IPS-NIHi11 (cell line): Measurements from ENCODE around the gene ZCCHC24.

ENCODE experiments used
- DNase-seq: peaks from one replicate; pipeline ENCODE4 v3.0.0; 2012; ENCODE audit warnings: mixed read lengths, low spot score

ZCCHC24 gene

GRCh38 chr10:79383974-79384606 lies 61.3 kb downstream of the ZCCHC24 start:
- DNase-seq, result no peak

DNA sequence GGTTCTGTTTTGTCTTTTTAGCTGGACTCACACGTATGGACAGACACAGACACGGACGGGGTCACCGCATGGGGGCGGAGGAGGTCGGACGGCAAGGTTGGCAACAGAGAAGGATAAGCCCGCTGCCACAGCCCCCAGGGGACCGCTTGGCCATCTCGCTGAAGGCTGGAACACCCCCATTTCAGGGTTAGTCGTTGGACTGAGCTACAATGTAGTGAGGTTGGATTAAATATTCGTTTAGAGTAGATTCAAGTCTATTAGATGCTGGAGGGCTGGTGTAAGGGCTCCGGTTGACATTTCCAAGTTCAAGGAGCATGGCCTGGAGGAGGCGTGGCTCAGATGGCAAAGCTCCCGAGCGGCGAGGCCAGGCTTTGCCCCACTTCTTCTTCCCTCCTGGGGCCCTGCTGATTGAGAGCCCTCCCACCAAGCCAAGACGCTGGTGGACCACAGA lies 62.9 kb downstream of the ZCCHC24 start:
- no peak for DNase-seq

DNA sequence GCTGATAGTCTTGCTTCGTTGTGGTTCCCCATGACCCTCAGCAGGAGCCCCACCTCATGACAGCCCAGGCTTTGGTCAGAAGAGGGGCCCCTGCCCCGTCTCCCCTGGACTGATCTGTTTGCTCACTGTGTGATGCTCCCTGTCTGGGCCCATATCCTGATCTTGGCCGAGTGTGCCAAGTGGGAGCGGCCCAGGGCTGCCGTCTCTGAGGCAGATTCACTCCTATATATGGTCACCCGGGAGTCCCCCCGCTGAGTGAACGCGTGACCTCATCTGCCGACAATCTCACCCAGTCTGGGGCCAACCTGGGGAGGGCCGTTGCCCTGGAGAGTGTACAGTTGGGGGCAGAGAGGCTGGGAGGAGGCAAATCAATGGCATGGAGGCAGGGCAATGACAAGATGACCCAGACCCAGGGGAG lies 63.6 kb downstream of the ZCCHC24 start:
- peak; percentile 83 for DNase-seq

DNA sequence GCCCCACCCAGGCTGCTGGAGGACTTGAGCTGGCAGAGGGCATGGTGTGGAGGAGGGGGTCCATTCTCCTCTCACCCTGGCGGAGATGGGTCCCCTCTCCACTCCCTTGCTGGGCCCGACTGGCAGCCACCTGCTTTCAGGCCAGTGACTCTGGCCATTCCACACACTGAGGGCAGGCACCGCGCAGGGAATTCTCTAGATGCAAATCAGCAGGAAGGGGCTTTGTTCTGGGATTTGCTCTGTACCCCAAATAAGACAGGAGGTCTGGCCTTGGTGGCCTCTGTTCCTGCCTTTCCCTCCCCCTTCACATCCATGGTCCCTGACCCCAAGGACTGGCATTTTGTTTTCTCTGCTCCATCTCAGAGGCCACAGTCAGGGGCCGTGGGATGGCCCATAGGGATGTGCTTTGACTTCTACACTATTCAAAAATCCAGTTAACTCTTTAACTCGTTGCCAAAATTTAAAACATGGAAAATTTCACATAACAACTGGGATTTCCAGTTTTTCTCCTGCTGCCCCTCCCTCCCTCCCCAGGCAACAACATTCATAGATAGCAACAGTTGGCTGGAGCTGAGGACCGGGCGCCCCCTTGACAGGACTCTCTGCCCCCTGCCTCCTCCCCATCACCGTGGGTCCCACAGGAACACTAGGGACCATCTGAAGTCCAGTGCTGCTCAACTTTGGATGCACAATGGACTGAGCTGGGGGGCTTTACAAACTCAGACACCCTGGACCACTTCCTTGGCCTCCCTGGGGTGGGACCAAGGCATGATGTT lies 64.3 kb downstream of the ZCCHC24 start:
- no peak for DNase-seq

DNA sequence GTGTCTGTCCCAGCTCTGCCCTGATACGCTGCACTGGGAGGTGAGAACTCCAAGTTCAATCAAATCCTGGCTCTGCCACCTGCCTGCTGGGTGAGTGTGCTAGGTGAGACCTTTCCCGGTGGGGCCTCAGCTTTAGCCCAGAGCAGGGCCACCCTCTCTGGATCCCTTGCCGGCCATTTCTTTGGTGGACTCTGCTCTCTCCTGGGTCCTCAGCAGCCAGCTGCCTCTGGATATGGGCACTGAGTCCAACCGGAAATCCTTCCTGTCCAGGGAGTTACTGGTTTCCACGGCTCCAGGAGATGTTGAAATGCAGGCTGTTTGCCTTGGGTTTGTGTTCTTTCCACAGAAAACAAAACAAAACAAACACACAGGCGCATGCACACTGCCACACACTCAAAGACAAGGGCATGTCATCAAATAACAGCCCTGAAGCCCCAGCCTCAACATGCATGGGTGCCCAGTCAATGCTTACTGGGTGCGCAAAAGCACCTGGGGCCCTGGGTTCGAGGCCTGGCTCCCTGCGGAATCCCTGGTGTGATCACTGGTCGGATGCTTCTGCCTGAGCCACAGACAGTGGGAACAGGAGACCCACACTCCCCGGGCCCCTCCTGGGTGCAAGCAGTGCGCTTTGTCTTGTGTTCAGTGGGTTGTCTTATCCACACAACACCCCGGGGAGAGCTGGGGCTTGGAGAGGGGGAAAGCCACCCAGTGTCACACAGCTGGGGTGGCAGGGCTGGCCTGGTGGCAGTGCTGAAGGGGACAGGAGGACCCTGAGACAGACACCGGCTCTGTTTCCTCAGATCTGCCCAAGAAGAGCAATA lies 65.1 kb downstream of the ZCCHC24 start:
- DNase-seq, result no peak

GRCh38 chr10:79379512-79380124 lies 65.8 kb downstream of the ZCCHC24 start:
- no peak for DNase-seq

DNA sequence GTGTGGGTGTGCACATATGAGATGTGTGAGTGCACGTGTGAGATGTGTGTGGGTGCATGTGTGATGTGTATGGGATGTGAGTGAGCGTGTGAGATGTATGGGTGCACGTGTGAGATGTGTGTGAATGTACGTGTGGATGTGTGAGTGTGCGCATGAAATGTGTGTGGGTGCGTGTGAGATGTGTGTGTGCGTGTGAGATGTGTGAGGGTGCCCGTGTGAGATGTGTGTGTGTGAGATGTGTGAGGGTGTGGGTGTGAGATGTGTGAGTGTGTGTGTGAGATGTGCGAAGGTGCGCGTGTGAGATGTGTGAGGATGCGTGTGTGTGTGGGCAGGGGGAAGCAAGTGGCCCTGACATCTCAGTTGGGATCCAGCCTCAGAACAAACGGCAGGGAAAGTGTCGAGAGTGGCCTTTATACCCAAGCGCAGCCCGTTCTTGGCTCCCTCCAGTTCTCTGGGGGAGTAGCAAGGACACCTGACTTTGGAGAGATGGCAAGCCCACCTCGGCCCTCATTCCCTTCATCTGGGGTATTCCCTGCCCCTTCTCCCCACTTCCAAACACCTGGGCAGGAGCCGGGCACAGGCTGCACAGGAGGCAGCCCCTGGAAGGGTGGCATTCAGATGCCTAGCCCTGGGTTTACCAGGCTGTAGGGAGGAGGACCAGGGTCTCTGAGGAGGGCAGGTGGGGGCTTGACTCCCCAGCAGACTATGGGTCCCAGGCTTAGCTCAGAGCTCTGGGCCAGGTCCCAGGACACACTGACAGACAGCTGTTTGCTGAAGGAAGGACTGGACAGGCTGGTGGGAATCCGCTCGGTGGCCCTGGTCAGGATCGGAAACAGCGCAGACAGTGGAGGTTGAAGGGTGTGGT lies 66.5 kb downstream of the ZCCHC24 start:
- no peak for DNase-seq

DNA sequence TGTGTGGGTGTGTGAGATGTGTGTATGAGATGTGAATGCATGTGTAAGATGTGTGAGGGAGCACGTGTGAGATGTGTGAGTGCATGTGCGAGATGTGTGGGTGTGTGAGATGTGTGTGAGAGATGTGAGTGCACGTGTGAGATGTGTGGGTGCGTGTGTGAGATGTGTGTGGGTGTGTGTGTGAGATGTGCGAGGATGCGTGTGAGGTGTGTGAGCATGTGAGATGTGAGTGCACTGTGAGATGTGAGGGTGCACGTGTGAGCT lies 67.1 kb downstream of the ZCCHC24 start:
- no peak for DNase-seq

DNA sequence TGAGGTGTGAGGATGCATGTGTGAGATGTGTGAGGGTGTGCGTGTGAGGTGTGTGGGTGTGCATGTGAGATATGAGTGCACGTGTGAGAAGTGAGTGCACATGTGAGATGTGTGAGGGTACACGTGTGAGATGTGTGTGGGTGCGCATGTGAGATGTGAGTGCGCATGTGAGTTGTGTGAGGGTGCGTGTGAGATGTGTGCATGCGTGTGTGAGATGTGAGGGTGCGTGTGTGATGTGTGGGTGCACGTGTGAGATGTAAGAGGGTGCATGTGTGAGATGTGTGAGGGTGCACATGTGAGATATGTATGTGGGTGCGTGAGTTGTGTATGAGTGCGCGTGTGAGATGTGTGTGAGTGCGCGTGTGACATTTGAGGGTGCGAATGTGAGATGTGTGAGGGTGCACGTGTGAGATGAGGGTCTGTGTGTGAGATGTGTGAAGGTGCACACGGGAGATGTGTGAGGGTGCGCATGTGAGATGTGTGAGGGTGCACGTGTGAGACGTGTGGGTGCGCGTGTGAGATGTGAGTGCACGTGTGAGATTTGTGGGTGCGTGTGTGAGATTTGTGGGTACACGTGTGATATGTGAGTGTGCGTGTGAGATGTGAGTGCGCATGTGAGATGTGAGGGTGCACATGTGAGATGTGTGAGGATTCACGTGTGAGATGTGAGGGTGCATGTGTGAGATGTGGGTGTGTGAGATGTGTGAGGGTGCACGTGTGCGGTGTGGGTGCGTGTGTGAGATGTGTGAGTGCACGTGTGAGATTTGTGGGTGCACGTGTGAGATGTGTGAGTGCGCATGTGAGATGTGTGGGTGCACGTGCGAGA lies 67.7 kb downstream of the ZCCHC24 start:
- no peak for DNase-seq

DNA sequence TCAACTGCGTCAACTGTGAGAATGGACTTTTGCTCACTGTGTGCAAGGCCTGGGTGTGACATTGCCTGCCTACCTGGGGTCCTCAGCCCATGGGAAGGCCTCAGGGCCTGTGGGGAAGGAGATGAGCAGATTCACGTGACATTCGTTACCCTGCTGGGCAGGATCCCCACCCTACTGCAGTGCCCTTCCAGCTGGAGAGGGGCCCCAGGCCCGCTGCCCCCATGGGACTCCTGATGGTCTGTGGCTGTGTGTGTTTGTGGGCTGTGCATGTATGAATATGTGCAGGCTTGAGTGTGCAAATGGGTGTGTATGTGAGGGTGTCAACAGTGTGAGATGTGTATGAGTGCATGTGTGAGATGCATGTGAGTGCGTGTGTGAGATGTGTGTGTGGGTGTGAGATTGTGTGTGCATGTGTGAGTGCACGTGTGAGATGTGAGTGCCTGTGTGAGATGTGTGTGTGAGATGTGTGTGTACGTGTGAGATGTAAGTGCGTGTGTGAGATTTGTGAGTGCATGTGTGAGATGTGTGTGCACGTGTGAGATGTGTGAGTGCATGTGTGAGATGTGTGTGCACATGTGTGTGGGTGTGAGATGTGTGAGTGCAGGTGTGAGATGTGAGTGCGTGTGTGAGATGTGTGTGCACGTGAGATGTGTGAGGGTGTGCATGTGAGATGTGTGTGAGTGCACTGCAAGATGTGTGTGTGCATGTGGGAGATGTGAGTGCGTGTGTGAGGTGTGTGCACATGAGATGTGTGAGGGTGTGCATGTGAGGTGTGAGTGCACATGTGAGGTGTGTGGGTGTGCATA lies 68.5 kb downstream of the ZCCHC24 start:
- DNase-seq, result no peak

DNA sequence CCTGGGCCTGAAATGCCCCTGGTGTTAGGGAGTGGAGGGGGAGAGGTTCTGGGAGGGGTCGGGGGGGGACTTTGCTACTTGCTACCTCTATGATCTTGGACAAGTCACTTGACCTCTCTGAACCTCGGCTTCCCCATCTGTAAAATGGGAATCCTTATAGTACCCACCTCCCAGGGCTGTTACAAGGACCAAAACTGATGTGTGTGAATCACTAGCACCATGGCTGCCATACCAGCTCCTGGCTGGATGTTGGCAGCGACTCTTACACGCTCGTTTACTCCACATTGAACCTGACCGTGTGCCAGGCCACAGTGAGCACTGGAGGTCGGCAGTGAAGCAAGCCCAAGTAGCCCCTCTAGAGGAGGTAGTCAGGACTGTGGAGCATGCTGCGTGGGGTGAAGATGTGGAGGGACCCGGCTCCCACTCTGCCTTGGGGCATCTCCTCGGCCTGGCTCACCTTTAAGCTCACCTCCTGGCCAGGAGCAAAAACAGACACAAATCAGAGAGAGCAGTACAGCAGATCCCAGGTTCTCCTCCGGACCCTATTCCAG lies 69.3 kb downstream of the ZCCHC24 start:
- DNase-seq, result no peak

- no peak for DNase-seq
Observed at GRCh38 chr10:79375321-79376077, 69.9 kb downstream of the ZCCHC24 start.

DNA sequence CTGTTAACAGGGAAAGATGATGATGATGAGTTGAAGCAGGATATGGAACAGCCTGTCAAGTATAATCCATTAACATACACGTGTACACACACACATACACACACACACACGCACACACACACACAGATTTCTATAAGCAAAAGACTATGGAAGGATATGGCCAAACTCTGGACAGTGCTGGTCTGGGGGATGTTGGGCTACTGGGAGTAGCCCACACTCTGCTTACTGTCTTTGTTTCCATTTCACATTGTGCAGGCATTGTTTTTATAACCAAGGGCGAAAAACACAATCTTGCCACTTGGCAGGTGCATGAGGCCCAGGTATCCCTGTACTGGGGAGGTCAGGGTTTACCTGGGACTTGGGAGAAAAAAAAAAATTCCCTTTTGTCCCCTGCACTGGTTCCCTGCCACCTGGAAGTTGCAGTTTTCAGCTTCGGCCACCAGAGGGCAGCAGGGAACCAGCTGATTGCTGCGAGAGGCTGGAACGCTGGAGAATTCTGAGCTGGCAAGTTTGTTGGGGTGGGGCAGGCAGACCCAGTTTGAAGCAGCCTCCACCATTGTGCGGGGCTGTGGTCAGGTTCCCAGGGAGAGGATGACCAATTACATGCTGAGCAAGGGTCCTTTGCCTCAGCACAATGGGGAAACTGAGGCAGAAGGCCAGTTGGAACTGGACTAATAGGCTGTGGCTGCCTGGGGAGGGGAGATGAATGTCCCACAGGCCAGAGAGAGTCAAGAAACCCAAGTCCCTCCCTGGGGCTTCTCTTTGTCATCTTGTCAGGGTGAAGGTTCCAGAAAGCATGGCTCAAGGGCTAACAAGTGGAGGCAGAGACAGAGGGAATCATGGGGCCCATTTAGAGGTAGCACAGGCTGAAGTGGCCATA lies 70.9 kb downstream of the ZCCHC24 start:
- DNase-seq, result peak; percentile 92

- DNase-seq, result no peak
Observed at GRCh38 chr10:79372871-79373270, 72.6 kb downstream of the ZCCHC24 start.

GRCh38 chr10:79367426-79368189 lies 77.8 kb downstream of the ZCCHC24 start:
- no peak for DNase-seq

- DNase-seq, result no peak
Observed at GRCh38 chr10:79361726-79362397, 83.6 kb downstream of the ZCCHC24 start.
